Esophagus muscularis mucosa (tissue), 4 donors: ENCODE results near the gene ITPR2. TPM values are rescaled to one million over a fixed set of nuclear protein-coding genes. Genes with fewer than 3 reads are reported as not detected.

Source experiments
- DNase-seq: peaks from one replicate; pipeline ENCODE4 v3.0.0-alpha.2; 2017; ENCODE audit errors: extremely low spot score
- H3K27ac ChIP-seq, 4 donors: fragments of 200-600 bp; sonication (generic); replicated peaks in 1 of 4; 1 replicate in 3 of 4; 2 replicates in 1 of 4; pipeline ENCODE4 v1.5.1; 2016 to 2019; ENCODE audit warnings: mild to moderate bottlenecking in 1 of 4
- H3K27me3 ChIP-seq, 4 donors: fragments of 200-600 bp; sonication (generic); one replicate each; pipeline versions ENCODE4 v1.5.1 to v1.6.0; 2016 to 2019
- H3K36me3 ChIP-seq, 4 donors: fragments of 200-600 bp; sonication (generic); one replicate each; pipeline ENCODE4 v1.5.1; 2016 to 2019
- H3K4me1 ChIP-seq, 4 donors: fragments of 200-600 bp; sonication (generic); one replicate each; pipeline ENCODE4 v1.5.1; 2016 to 2019
- H3K4me3 ChIP-seq, 4 donors: fragments of 200-600 bp; sonication (generic); 1 replicate in 2 of 4; 2 replicates in 2 of 4; pipeline ENCODE4 v1.5.1; 2016 to 2019; ENCODE audit warnings: mild to moderate bottlenecking in 4 of 4, moderate library complexity in 1 of 4
- H3K9me3 ChIP-seq, 4 donors: fragments of 200-600 bp; sonication (generic); 1 replicate in 3 of 4; 2 replicates in 1 of 4; pipeline ENCODE4 v1.5.1; 2016 to 2019
- CTCF ChIP-seq, 3 experiments: fragments of 200-600 bp in 2 of 3; fragments of 450-650 bp in 1 of 3; sonication (generic) in 2 of 3; IDR thresholded peaks; one replicate each; pipeline ENCODE4 v1.5.1; 2017 to 2019; ENCODE audit warnings: antibody characterized with exemption in 3 of 3, mild to moderate bottlenecking in 2 of 3, moderate library complexity in 1 of 3
- EP300 ChIP-seq: sonication (generic); formaldehyde crosslinking; IDR thresholded peaks from one replicate; pipeline ENCODE4 v1.6.1; 2017; ENCODE audit warnings: antibody characterized with exemption
- POLR2A ChIP-seq: fragments of 450-650 bp; IDR thresholded peaks from one replicate; pipeline ENCODE4 v1.6.1; 2017; ENCODE audit warnings: antibody characterized with exemption, moderate library complexity, mild to moderate bottlenecking, low read depth
- POLR2AphosphoS5 ChIP-seq, 2 donors: sonication (generic); formaldehyde crosslinking; IDR thresholded peaks; one replicate each; pipeline ENCODE4 v1.6.1; 2017; ENCODE audit warnings: antibody characterized with exemption in 2 of 2
- WGBS: methylation state at CpG from one replicate; pipeline ENCODE4 v1.1.5; 2018; 5-methylcytosine and 5-hydroxymethylcytosine counted together
- intact Hi-C: fragments of 100-400 bp; cut with DNase I; formaldehyde crosslinking; loops from one replicate; pipeline ENCODE4 v1.15.1; 2023
- total RNA-seq, 4 donors: library from RNA; depleted of rRNA; stranded (reverse); fragments of >200 nt; gene quantifications; one replicate each; pipeline versions ENCODE4 v1.1.0 to v1.2.1, GENCODE V29; 2016

The ITPR2 gene
- total RNA-seq, 4 donors from 2014 or later = 23.7 to 26.6 (median 25.4) TPM

DNA sequence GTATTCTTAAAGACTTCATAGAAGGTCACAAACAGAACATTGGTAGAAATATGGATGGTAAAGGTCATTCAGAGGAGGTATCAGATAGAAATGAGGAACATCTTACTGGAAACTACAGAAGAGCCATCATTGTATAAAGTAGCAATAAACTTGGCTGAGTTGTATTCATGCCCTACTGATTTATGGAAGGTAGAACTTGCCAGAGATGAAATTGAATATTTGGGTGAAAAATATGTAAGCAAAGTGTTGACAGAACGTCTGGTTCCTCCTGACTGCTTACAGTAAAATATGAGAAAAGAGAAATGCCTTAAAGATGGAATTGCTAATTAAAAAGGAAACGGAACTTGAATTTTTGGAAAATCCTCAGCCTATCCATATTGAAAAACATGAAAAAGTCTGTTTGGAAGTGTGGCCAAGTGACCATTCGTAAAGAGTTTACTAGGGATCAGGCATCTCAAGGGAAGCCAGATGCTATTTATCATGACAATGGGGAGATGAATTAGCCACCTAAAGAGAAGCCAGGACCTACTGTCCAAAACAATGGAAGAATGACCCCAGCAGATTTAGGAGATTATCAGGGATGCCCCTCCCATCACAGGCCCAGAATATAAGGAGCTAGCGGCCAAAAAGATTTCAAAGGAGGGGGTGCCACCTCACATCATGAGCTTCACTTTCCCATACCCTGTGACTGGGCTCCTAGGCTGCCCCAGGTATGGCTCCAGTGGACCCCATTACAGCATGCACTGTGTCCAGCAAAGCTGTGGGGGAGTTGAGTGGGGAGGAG lies 189.3 kb downstream of the ITPR2 start:
- H3K9me3 ChIP-seq = no peaks in the 10 kb centered on the region
- H3K27me3 ChIP-seq = no peaks in the 10 kb centered on the region
- peak overlapping the region; percentile 40 to 63 (median 56) for H3K27ac ChIP-seq
- WGBS = 62% methylated on average over 4 of the region's 4 CpGs
- H3K4me1 ChIP-seq = peaks cover 0 to 70% (median 51%) of the 10 kb centered on the region in 4 donors
- TF ChIP-seq POLR2AphosphoS5 (IDR thresholded peaks at IDR 0.05) = no peak
- TF ChIP-seq EP300 = no peak
- no peak for TF ChIP-seq CTCF (IDR thresholded peaks at IDR 0.05)
- TF ChIP-seq POLR2A = no peak
- H3K4me3 ChIP-seq = no peak overlapping the region
- no peaks in the 10 kb centered on the region for H3K36me3 ChIP-seq
- DNase-seq = no peak
- intact Hi-C loops = no loop called here

- peak overlapping the region in 3 of 4 donors; percentile 54 to 63 (median 57) for H3K27ac ChIP-seq
- TF ChIP-seq CTCF (IDR thresholded peaks at IDR 0.05) (no peak), POLR2A (no peak), EP300 (no peak), POLR2AphosphoS5 (IDR thresholded peaks at IDR 0.05) (no peak)
- WGBS = 76% methylated on average over 2 of the region's 2 CpGs
- DNase-seq = no peak
- no peaks in the 10 kb centered on the region for H3K27me3 ChIP-seq
- intact Hi-C loops = no loop called here
- H3K4me3 ChIP-seq = no peak overlapping the region
- no peaks in the 10 kb centered on the region for H3K9me3 ChIP-seq
- H3K4me1 ChIP-seq = peaks cover 0 to 63% (median 41%) of the 10 kb centered on the region in 4 donors
- no peaks in the 10 kb centered on the region for H3K36me3 ChIP-seq
Observed at GRCh38 chr12:26642361-26642760, 190.6 kb downstream of the ITPR2 start.

- Histone ChIP-seq H3K27ac (peak overlapping the region; percentile 42 to 68 (median 60)), H3K9me3 (no peaks in the 10 kb centered on the region), H3K36me3 (no peaks in the 10 kb centered on the region), H3K4me3 (no peak overlapping the region), H3K4me1 (peaks cover 0 to 74% (median 60%) of the 10 kb centered on the region in 4 donors), H3K27me3 (no peaks in the 10 kb centered on the region)
- WGBS = 60% methylated on average over 2 of the region's 2 CpGs
- DNase-seq = no peak
- intact Hi-C loops = loop anchor here (10.0 kb wide), 1 partner anchor 538 kb away; no protein-coding TSS in a partner anchor
- TF ChIP-seq CTCF (IDR thresholded peaks at IDR 0.05) = no peak
- TF ChIP-seq POLR2A = no peak
- TF ChIP-seq POLR2AphosphoS5 (IDR thresholded peaks at IDR 0.05) = peak; percentile 29 to 73
- TF ChIP-seq EP300 = peak; percentile 28
Observed at GRCh38 chr12:26636710-26637328, 196.2 kb downstream of the ITPR2 start.

DNA sequence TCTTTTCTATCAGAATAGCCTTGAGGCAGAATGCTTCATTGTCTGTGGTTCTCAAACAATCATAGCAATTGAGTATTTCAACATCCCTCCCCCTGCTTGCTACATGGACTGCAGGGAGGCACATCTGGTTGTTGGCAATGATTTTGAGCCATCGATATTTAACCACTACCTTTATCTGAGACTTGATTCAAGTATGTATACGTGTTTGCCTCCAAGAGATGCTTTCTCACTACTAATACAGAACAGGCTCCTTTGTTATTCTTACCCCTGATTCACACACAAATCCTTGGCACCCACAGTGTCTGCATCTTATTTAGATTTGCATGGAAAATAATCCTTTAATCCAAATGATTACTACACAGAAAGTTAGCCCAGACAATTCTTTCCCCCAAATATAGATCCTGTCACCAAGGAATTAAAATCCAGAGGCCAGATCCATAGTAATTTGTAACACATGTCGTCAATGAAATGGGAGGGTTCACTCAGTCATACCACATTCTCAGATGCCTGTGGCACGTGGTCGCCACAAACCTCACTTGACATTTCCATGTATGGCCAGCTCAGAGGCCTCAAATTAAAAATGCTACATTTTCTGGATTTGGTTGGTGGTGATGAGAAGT lies 199.3 kb downstream of the ITPR2 start:
- intact Hi-C loops = loop anchor here (5.0 to 10.0 kb wide), 2 partner anchors 521 to 541 kb away; no protein-coding TSS in a partner anchor
- Histone ChIP-seq H3K4me1 (peaks cover 6 to 88% (median 81%) of the 10 kb centered on the region in 4 donors), H3K4me3 (no peak overlapping the region), H3K9me3 (no peaks in the 10 kb centered on the region), H3K36me3 (no peaks in the 10 kb centered on the region), H3K27ac (peak overlapping the region; percentile 59 to 65 (median 61)), H3K27me3 (no peaks in the 10 kb centered on the region)
- TF ChIP-seq POLR2AphosphoS5 (IDR thresholded peaks at IDR 0.05) = no peak
- no peak for TF ChIP-seq POLR2A
- no peak for TF ChIP-seq EP300
- no peak for TF ChIP-seq CTCF (IDR thresholded peaks at IDR 0.05)
- WGBS = 67% methylated on average over 5 of the region's 5 CpGs
- DNase-seq = no peak
